Hindlimb muscle (tissue), 1 donor: Measurements from ENCODE around the gene TRERF1. TPM values are rescaled to one million over a fixed set of nuclear protein-coding genes. Genes with fewer than 3 reads are reported as not detected.

Source experiments
- DNase-seq: peaks from one replicate; pipeline ENCODE4 v3.0.0-alpha.2; 2013
- polyA plus RNA-seq: library from polyadenylated mRNA; unstranded; fragments of 120-200 nt; gene quantifications from one replicate; pipeline ENCODE4 v1.2.1, GENCODE V29; 2013; ENCODE audit not compliant: insufficient read length

TRERF1 gene
- polyA plus RNA-seq, 1 donor: 9.2 TPM

- DNase-seq: no peak
These were observed 87.5 kb downstream of the TRERF1 start for GRCh38 chr6:42363926-42364849.

- DNase-seq: no peak
These were observed 90.7 kb downstream of the TRERF1 start for GRCh38 chr6:42361036-42361435.

GRCh38 chr6:42359021-42359420 lies 92.7 kb downstream of the TRERF1 start:
- no peak for DNase-seq

GRCh38 chr6:42355416-42355815 lies 96.3 kb downstream of the TRERF1 start:
- DNase-seq: no peak

GRCh38 chr6:42354702-42355101 lies 97.0 kb downstream of the TRERF1 start:
- no peak for DNase-seq

GRCh38 chr6:42352856-42353564 lies 98.7 kb downstream of the TRERF1 start:
- DNase-seq: no peak

GRCh38 chr6:42350911-42351310 lies 100.8 kb downstream of the TRERF1 start:
- no peak for DNase-seq

GRCh38 chr6:42349753-42350511 lies 101.8 kb downstream of the TRERF1 start:
- no peak for DNase-seq

GRCh38 chr6:42347456-42347855 lies 104.3 kb downstream of the TRERF1 start:
- DNase-seq: no peak

GRCh38 chr6:42345696-42346416 lies 105.9 kb downstream of the TRERF1 start:
- DNase-seq: no peak

GRCh38 chr6:42344756-42345155 lies 107.0 kb downstream of the TRERF1 start:
- no peak for DNase-seq

- no peak for DNase-seq
These were observed 109.8 kb downstream of the TRERF1 start for GRCh38 chr6:42341771-42342553.

- DNase-seq: no peak
These were observed 110.5 kb downstream of the TRERF1 start for GRCh38 chr6:42341221-42341620.

GRCh38 chr6:42340511-42340910 lies 111.2 kb downstream of the TRERF1 start:
- DNase-seq: no peak

GRCh38 chr6:42339991-42340401 lies 111.7 kb downstream of the TRERF1 start:
- DNase-seq: no peak

GRCh38 chr6:42338744-42339222 lies 112.9 kb downstream of the TRERF1 start:
- DNase-seq: no peak

- no peak for DNase-seq
These were observed 113.6 kb downstream of the TRERF1 start for GRCh38 chr6:42337985-42338743.

- DNase-seq: no peak
These were observed 115.3 kb downstream of the TRERF1 start for GRCh38 chr6:42336431-42336830.

GRCh38 chr6:42335896-42336295 lies 115.8 kb downstream of the TRERF1 start:
- DNase-seq: no peak

GRCh38 chr6:42334870-42335269 lies 116.9 kb downstream of the TRERF1 start:
- DNase-seq: no peak

GRCh38 chr6:42333612-42334011 lies 118.1 kb downstream of the TRERF1 start:
- no peak for DNase-seq
